Inferior parietal cortex (tissue), 1 donor: ENCODE data around the gene PODXL2.
"Not testable (repeated sequence)": the region's sequence is repeated elsewhere in the genome, so short reads cannot be mapped to it uniquely, and the experiment has no call there.

ENCODE experiments used
- DNase-seq: peaks from one replicate; pipeline ENCODE4 v3.0.0-alpha.2; 2016; ENCODE audit errors: extremely low spot score

Gene PODXL2

GRCh38 chr3:127674101-127674721 is 45.2 kb downstream of the PODXL2 start:
- no peak for DNase-seq

- no peak for DNase-seq
Measured at GRCh38 chr3:127674790-127675189, 45.8 kb downstream of the PODXL2 start.

GRCh38 chr3:127675651-127676391 is 46.8 kb downstream of the PODXL2 start:
- no peak for DNase-seq

- no peak for DNase-seq
Measured at GRCh38 chr3:127676456-127676855, 47.5 kb downstream of the PODXL2 start.

GRCh38 chr3:127676921-127677351 is 48.0 kb downstream of the PODXL2 start:
- DNase-seq = no peak

GRCh38 chr3:127677541-127678314 is 48.7 kb downstream of the PODXL2 start:
- DNase-seq = no peak

GRCh38 chr3:127678315-127678599 is 49.3 kb downstream of the PODXL2 start:
- no peak for DNase-seq

- DNase-seq = no peak
Measured at GRCh38 chr3:127678611-127679533, 49.9 kb downstream of the PODXL2 start.

- no peak for DNase-seq
Measured at GRCh38 chr3:127679534-127680145, 50.7 kb downstream of the PODXL2 start.

- DNase-seq = no peak
Measured at GRCh38 chr3:127680146-127680661, 51.2 kb downstream of the PODXL2 start.

GRCh38 chr3:127680798-127681221 is 51.8 kb downstream of the PODXL2 start:
- no peak for DNase-seq

- DNase-seq = not testable (repeated sequence)
Measured at GRCh38 chr3:127682175-127682554, 53.2 kb downstream of the PODXL2 start.

GRCh38 chr3:127682561-127682960 is 53.6 kb downstream of the PODXL2 start:
- no peak for DNase-seq

- DNase-seq = no peak
Measured at GRCh38 chr3:127684871-127685707, 56.1 kb downstream of the PODXL2 start.

- no peak for DNase-seq
Measured at GRCh38 chr3:127685708-127686511, 56.9 kb downstream of the PODXL2 start.

GRCh38 chr3:127686512-127686894 is 57.5 kb downstream of the PODXL2 start:
- no peak for DNase-seq

- no peak for DNase-seq
Measured at GRCh38 chr3:127687228-127687737, 58.3 kb downstream of the PODXL2 start.

- DNase-seq = no peak
Measured at GRCh38 chr3:127688022-127688415, 59.0 kb downstream of the PODXL2 start.
